ENCODE measurements around the gene RAE1.
"Not testable (repeated sequence)": the region's sequence is repeated elsewhere in the genome, so short reads cannot be mapped to it uniquely, and the experiment has no call there.

The RAE1 gene

DNA sequence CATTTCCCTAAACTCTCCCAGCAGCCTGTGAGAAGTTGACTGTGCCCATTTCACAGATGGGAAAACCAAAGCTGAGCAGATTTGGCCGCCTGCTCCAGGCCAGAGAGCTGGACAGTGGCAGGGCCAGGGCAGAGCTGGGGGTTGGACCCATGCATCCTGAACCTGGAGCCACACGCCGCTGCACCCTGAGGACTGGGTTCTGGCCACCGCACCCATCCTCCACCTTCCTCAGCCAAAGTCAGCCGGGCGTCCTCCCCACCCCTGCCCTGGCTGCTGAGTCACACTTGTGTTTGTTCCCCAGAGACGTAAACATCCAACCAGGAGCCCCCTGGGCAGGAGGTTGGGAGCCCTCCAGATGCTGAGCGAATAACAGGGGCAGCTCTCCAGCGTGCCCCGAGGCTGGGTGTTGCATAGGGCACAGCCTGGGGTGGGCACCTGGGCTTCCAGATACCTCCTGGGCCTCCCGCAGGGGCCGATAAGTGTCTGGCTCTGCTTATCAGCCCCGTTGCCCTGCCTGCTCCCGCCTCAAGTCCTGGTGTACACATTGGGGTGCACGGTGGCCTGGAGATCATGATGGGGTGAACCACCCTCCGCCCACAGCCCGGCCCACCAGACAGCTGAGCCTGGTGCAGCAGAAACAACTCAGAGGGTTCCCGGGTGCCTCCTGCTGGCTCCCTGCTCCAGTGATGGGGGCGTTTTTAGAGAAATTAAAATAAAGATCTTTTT, 64.0 kb downstream of the RAE1 start:
- H3K36me3 ChIP-seq (ENCODE audit: control insufficient read depth, insufficient read depth, low read length): no peaks in the 10 kb centered on the region
- no peak overlapping the region for H3K27ac ChIP-seq (ENCODE audit: insufficient read depth, low read depth, low read length, poor library complexity, severe bottlenecking)
- H3K4me1 ChIP-seq (ENCODE audit: control insufficient read depth, insufficient read depth, low read length): peaks cover 4% of the 10 kb centered on the region
- H3K27me3 ChIP-seq (ENCODE audit: control insufficient read depth, insufficient read depth, low read length, poor library complexity, severe bottlenecking): no peaks in the 10 kb centered on the region
- WGBS, 2 experiments: 91% methylated on average over 18 of the region's 19 CpGs
- no peaks in the 10 kb centered on the region for H3K9me3 ChIP-seq (ENCODE audit: control insufficient read depth, low read length)
- no peak overlapping the region for H3K4me3 ChIP-seq (ENCODE audit: insufficient read depth, low read depth, low read length)

DNA sequence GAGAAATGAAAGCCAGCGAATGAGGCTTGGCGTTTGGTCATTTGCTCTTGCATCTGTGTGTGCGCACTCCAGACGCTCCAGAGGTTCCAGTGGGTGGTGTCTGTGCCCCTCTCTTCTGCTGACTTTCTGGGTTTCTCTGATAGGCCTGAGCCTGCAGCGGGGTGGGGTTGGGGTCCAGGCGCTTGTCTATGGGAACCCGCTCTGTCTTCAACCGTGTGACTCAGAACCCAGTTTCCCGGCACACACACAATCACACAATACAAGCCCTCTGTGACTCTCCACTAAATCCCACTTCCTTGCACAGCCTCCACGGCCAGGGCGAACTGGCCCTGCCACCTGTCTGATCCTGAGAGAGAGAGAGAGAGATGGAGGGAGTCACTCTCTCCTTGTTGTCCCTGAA, 64.7 kb downstream of the RAE1 start:
- H3K27ac ChIP-seq (ENCODE audit: insufficient read depth, low read depth, low read length, poor library complexity, severe bottlenecking): no peak overlapping the region
- H3K36me3 ChIP-seq (ENCODE audit: control insufficient read depth, insufficient read depth, low read length): no peaks in the 10 kb centered on the region
- H3K9me3 ChIP-seq (ENCODE audit: control insufficient read depth, low read length): no peaks in the 10 kb centered on the region
- 88 to 92% methylated on average over 11 of the region's 11 CpGs for WGBS, 2 experiments
- no peak overlapping the region for H3K4me3 ChIP-seq (ENCODE audit: insufficient read depth, low read depth, low read length)
- H3K27me3 ChIP-seq (ENCODE audit: control insufficient read depth, insufficient read depth, low read length, poor library complexity, severe bottlenecking): no peaks in the 10 kb centered on the region
- no peaks in the 10 kb centered on the region for H3K4me1 ChIP-seq (ENCODE audit: control insufficient read depth, insufficient read depth, low read length)

DNA sequence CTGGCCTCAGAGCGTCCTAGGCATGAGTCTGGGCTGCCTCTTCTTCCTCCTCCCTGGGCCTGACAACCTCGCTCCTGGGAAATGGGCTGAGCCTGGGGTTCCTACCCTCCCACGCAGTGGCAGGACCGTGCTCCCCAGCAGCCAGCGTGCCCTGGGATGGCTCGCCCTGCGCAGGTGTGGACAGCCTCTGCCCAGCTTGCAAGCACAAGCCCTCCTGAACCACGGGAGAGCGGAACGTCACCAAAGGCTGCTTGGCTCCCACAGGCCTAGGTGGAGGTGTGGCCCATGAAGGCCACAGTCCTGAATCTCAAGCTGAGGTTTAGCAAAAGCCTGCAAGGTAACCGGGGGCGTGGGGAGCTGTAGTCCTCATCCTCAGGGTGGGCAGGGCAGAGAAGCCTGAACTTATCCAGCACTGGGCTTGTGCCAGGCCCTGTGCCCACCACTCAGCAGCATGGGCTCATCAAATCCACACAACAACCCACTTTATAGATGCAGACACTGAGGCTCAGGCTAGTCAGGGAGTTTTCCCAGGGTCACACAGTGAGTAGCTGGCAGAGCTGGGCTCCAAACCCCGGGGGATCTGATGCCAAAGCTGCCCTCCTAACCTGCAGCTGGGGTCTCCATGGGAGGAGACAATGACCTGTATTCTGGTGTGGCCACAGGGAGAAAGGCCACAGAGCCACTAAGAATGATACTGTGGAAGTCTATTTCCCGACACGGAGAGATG, 65.4 kb downstream of the RAE1 start:
- H3K27ac ChIP-seq (ENCODE audit: insufficient read depth, low read depth, low read length, poor library complexity, severe bottlenecking): no peak overlapping the region
- H3K4me1 ChIP-seq (ENCODE audit: control insufficient read depth, insufficient read depth, low read length): no peaks in the 10 kb centered on the region
- H3K27me3 ChIP-seq (ENCODE audit: control insufficient read depth, insufficient read depth, low read length, poor library complexity, severe bottlenecking): no peaks in the 10 kb centered on the region
- H3K9me3 ChIP-seq (ENCODE audit: control insufficient read depth, low read length): no peaks in the 10 kb centered on the region
- H3K36me3 ChIP-seq (ENCODE audit: control insufficient read depth, insufficient read depth, low read length): no peaks in the 10 kb centered on the region
- WGBS, 2 experiments: 93% methylated on average over 15 of the region's 15 CpGs
- no peak overlapping the region for H3K4me3 ChIP-seq (ENCODE audit: insufficient read depth, low read depth, low read length)

DNA sequence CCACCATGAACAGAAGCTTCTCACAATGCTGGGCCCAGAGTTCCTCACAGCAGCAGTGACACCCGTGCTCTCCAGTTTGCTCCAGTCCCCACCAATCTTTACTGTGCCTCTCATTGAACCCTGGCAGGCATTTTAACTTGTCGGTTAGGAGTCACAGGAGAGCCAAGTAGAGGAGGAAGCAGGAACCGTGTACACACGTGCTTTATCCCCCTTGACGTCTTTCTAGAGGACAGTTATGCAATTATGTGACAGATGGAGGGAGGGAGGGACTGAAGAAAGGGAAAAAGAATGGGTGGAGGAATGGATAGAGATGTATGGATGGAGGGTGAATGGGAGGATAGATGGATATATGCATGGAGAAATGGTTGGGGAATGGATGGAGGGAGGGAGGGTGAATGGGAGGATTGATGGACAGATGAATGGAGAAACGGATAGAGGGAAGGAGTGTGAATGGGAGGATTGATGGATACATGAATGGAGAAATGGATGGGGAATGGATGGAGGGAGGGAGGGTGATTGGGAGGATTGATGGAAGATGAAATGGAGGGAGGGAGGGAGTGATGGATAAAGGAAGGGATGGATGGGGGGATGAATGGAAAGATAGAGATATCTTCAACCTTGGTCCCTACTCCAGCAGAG, 66.1 kb downstream of the RAE1 start:
- whole genome bisulfite sequencing, 2 experiments: 79 to 83% methylated on average over 6 of the region's 6 CpGs

DNA sequence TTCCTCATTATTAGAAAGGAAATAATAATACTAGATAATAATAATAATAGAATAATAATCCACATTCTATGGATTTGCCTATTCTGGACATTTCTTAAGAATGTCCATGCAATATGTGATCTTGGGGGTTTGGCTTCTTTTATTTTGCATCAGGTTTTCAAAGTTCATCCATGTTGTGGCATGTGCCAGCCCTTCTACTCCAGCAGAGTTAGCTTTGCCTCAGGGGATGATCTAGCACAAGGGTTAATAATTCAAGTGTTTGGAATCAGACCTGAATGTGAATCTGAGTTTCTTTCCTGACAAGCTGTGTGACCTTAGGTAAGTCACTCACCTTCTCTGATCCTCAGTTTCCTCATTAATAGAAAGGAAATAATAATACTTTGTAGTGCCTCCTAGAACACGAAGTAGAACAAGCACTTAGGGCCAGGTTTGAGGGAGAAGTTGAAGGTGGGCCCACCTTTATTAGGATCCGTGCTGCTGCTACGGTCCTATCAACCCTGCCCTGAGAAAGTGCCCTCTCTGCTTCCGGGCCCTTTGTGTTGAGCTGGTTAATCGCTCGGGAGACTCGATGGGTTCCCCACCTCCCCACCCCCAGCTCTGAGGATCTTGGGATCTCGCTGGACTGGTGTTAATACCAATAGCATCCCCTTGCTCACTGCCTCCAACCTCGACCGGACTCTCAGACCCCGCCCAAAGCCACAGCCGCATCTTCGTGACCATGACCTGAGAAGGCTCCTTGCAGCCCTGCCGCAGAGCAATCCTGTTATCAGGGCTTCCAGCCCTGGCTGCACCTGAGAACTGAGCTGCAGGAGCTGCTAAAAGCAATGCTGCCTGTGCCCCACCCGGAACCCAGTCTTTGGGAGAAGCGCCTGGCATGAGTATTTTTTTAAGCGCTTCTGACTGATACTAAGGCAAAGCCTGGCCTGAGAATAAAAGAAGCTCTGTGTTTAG, 67.0 kb downstream of the RAE1 start:
- H3K27me3 ChIP-seq (ENCODE audit: control insufficient read depth, insufficient read depth, low read length, poor library complexity, severe bottlenecking): no peaks in the 10 kb centered on the region
- 85 to 88% methylated on average over 17 of the region's 17 CpGs for WGBS, 2 experiments
- H3K4me1 ChIP-seq (ENCODE audit: control insufficient read depth, insufficient read depth, low read length): no peaks in the 10 kb centered on the region
- H3K27ac ChIP-seq (ENCODE audit: insufficient read depth, low read depth, low read length, poor library complexity, severe bottlenecking): no peak overlapping the region
- H3K36me3 ChIP-seq (ENCODE audit: control insufficient read depth, insufficient read depth, low read length): no peaks in the 10 kb centered on the region
- no peaks in the 10 kb centered on the region for H3K9me3 ChIP-seq (ENCODE audit: control insufficient read depth, low read length)
- H3K4me3 ChIP-seq (ENCODE audit: insufficient read depth, low read depth, low read length): no peak overlapping the region

More for the DNA sequence above, 66.1 kb downstream of the RAE1 start:
- Histone ChIP-seq H3K9me3 (ENCODE audit: control insufficient read depth, low read length) (no peaks in the 10 kb centered on the region), H3K4me1 (ENCODE audit: control insufficient read depth, insufficient read depth, low read length) (no peaks in the 10 kb centered on the region), H3K27ac (ENCODE audit: insufficient read depth, low read depth, low read length, poor library complexity, severe bottlenecking) (no peak overlapping the region), H3K4me3 (ENCODE audit: insufficient read depth, low read depth, low read length) (no peak overlapping the region), H3K36me3 (ENCODE audit: control insufficient read depth, insufficient read depth, low read length) (no peaks in the 10 kb centered on the region), H3K27me3 (ENCODE audit: control insufficient read depth, insufficient read depth, low read length, poor library complexity, severe bottlenecking) (no peaks in the 10 kb centered on the region)

DNA sequence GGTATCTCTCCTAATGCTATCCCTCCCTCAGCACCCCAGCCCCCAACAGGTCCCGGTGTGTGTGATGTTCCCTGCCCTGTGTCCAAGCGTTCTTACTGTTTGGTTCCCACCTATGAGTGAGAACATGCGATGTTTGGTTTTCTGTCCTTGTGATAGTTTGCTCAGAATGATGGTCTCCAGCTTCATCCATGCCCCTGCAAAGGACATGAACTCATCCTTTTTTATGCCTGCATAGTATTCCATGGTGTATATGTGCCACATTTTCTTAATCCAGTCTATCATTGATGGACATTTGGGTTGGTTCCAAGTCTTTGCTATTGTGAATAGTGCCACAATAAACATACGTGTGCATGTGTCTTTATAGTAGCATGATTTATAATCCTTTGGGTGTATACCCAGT, 68.4 kb downstream of the RAE1 start:
- not testable (repeated sequence) for H3K36me3 ChIP-seq (ENCODE audit: control insufficient read depth, insufficient read depth, low read length); H3K4me1 ChIP-seq (ENCODE audit: control insufficient read depth, insufficient read depth, low read length); H3K27me3 ChIP-seq (ENCODE audit: control insufficient read depth, insufficient read depth, low read length, poor library complexity, severe bottlenecking); H3K9me3 ChIP-seq (ENCODE audit: control insufficient read depth, low read length); H3K4me3 ChIP-seq (ENCODE audit: insufficient read depth, low read depth, low read length); H3K27ac ChIP-seq (ENCODE audit: insufficient read depth, low read depth, low read length, poor library complexity, severe bottlenecking)
- 87 to 88% methylated on average over 3 of the region's 4 CpGs for WGBS, 2 experiments

DNA sequence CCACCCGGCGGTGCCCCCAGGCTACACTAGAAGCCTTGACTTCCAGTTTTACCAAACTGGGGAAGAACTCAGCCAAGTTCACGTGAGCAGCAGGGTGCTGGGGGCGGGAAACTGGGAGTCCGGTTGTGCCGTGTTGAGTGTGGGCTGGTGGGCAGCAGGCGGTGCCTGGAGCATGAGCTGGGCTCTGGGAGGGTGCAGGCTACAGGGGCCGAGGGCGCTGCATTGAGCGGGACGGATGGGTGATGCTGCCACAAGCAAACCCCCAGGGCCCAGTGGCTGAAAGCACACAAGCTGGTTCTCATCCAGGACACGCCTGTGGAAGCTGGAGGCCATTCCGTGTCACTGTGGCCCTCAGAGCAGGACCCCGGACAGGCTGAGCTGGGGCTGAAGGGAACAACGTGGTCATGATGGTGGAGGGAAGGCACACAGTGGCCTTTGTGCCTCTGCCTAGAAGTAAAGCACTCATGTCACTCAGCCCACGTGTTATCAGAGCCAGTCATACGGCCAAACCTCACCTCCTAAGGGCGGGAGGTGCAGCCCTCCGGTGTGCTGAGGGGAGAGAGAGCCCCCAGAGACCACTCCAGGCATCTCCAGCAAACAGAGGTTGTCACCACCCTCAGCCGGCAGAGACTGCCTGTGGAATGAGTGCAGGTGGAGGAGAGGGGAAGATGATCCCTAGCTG, 69.7 kb downstream of the RAE1 start:
- Histone ChIP-seq H3K4me3 (ENCODE audit: insufficient read depth, low read depth, low read length) (no peak overlapping the region), H3K27me3 (ENCODE audit: control insufficient read depth, insufficient read depth, low read length, poor library complexity, severe bottlenecking) (no peaks in the 10 kb centered on the region), H3K4me1 (ENCODE audit: control insufficient read depth, insufficient read depth, low read length) (peaks cover 7% of the 10 kb centered on the region), H3K27ac (ENCODE audit: insufficient read depth, low read depth, low read length, poor library complexity, severe bottlenecking) (no peak overlapping the region), H3K36me3 (ENCODE audit: control insufficient read depth, insufficient read depth, low read length) (no peaks in the 10 kb centered on the region), H3K9me3 (ENCODE audit: control insufficient read depth, low read length) (no peaks in the 10 kb centered on the region)
- 87 to 90% methylated on average over 20 of the region's 20 CpGs for WGBS, 2 experiments

DNA sequence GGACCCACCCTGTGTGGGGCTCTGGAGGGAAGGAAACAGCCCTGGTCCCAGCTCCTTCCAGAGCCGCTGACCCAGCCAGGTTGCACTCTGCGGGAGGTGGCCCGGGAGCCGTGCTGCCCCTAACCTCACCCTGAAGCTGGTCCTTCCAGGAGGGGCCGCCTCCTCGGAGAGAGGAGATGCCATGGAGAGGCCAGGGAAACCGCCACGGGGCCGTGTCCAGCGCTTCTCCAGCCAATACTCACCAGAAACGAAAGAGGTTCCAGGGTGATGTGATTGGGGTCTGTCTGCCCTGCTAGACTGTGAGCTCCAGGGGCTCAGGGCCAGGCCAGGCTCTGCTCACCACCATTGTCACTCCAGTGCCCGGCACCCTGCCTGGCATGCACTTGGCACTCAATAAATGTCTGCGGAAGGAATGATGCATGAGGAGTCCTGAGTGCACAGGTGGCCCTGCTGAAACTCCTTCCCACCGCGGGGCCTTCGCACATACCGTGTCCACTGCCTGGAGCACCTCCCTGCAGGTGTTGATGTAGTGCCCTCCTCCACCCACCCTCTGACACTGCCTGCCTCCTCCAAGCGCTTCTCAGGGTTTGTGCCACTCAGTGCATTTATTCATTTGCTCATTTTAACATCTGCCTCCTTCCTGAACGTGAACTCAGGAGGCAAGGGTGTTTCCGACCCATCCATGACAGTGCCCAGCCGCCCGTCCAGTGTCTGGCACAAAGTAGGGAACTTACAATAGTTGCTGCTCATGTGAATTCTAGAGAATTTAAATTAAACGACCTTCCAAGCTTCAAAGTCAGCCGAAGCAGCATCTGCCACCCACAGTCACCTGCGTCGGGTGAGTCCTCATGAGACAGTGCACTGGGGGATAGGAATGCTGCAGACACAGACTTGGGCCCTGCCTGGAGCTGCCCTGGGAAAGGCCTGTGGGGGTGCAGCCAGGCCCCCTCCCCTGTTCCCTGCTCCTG, 70.5 kb downstream of the RAE1 start:
- 89 to 94% methylated on average over 26 of the region's 26 CpGs for WGBS, 2 experiments
- Histone ChIP-seq H3K4me1 (ENCODE audit: control insufficient read depth, insufficient read depth, low read length) (peaks cover 7% of the 10 kb centered on the region), H3K9me3 (ENCODE audit: control insufficient read depth, low read length) (no peaks in the 10 kb centered on the region), H3K36me3 (ENCODE audit: control insufficient read depth, insufficient read depth, low read length) (no peaks in the 10 kb centered on the region), H3K4me3 (ENCODE audit: insufficient read depth, low read depth, low read length) (no peak overlapping the region), H3K27me3 (ENCODE audit: control insufficient read depth, insufficient read depth, low read length, poor library complexity, severe bottlenecking) (no peaks in the 10 kb centered on the region), H3K27ac (ENCODE audit: insufficient read depth, low read depth, low read length, poor library complexity, severe bottlenecking) (no peak overlapping the region)

DNA sequence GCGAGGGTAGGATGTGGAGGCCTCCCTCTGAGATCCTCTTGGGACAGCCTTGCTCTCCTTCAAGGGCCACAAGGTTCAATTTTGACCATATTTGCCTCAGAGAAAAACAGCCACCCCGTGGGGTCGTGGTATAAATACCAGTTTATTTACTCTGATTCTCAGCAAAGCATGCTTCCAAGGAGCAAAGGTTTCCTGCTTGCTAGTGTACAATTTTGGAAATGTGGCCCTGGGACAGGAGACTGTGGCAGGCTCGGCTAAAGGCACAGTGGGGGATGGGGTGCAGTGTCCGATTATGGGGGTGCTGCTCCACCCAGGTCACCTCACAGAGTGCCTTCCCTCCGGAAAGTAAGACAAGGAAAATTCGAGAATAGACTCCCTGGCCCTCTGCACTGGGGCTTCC, 71.2 kb downstream of the RAE1 start:
- H3K4me1 ChIP-seq (ENCODE audit: control insufficient read depth, insufficient read depth, low read length): peaks cover 7% of the 10 kb centered on the region
- 89 to 90% methylated on average over 7 of the region's 7 CpGs for WGBS, 2 experiments
- no peaks in the 10 kb centered on the region for H3K27me3 ChIP-seq (ENCODE audit: control insufficient read depth, insufficient read depth, low read length, poor library complexity, severe bottlenecking)
- no peak overlapping the region for H3K27ac ChIP-seq (ENCODE audit: insufficient read depth, low read depth, low read length, poor library complexity, severe bottlenecking)
- H3K36me3 ChIP-seq (ENCODE audit: control insufficient read depth, insufficient read depth, low read length): no peaks in the 10 kb centered on the region
- H3K4me3 ChIP-seq (ENCODE audit: insufficient read depth, low read depth, low read length): no peak overlapping the region
- no peaks in the 10 kb centered on the region for H3K9me3 ChIP-seq (ENCODE audit: control insufficient read depth, low read length)

All from ectodermal cell (in vitro differentiated cells).